Measurements from ENCODE around the gene YLPM1.

DNA sequence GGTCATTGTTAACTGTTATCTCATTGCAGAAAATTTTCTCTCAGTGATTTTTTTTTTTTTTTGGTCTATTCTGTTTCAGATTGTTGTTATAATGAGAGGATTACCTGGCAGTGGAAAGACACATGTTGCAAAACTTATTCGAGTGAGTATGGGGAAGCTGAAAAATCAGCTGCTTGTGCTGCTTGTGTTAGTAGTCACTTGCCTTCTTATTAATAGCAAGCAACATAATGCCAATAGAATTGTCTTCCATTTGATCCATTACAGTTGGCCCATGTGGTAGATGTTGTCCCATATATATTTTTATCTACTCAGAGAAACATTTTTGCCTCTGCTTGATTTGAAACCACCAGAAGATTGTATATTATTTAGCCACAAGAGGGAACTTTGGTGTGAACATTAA, 53.0 kb downstream of the YLPM1 start:
- no peak for TF ChIP-seq POLR2A (IDR thresholded peaks at IDR 0.05; ENCODE audit: low read depth, low read length)
- TF ChIP-seq POLR2AphosphoS5 (IDR thresholded peaks at IDR 0.05; ENCODE audit: low read depth, low read length), result no peak
